ENCODE measurements around the gene SLC12A7.
"Not testable (repeated sequence)": the region's sequence is repeated elsewhere in the genome, so short reads cannot be mapped to it uniquely, and the experiment has no call there.

Gene SLC12A7

DNA sequence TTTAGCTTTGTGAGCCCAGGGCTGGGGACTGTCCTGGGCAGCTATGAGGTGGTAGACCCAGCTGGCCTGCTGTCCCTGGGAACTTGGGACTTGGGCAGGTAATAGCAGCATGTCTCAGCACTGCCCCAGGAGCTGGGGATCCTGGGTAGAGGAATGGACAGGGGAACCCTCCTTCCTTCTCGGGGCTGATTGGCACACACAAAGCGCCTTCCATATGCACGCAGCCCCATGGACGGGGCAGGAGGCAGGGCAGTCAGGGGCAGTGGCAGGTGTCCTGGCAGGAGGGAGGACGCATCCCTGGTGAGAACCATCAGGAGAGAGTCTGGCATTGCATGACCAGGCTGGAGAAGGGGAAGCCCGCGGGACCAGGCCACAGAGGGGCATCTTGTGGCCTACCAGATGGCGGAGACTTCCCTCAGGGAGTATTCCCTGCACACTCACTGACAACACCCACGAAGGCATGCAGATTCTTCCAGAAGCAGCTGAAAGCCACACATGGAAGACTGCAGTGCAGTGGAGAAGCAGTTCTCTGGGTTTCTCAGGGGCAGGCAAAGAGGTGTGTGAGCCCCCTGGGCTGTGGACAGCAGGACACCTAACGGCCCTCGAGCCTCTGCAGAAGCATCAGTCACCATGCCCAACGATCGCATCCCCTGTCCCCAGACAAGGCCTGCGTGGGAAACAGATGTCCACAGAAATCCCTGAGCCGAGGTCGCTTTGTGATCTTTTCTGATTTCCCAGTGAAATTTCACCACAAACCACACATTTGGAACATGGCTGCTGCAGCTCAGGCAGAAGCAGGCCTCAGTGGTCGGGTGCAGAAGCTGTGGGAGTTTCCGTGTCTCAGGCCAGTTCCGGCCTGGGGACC lies 110.2 kb downstream of the SLC12A7 start:
- DNase-seq, result no peak

- not testable (repeated sequence) for DNase-seq
These were observed 111.0 kb downstream of the SLC12A7 start for GRCh38 chr5:1000831-1001230.

All from fibroblast of skin of right biceps (primary cell).